DOHH2 (cell line): ENCODE data around the gene CALHM6.
"Not testable (repeated sequence)": the region's sequence is repeated elsewhere in the genome, so short reads cannot be mapped to it uniquely, and the experiment has no call there.

ENCODE experiments used
- H3F3A ChIP-seq: fragments of 200-600 bp; sonication (generic), shearing (Covaris generic); 2 replicates; pipeline ENCODE4 v1.6.0; 2016; ENCODE audit warnings: antibody characterized with exemption, mild to moderate bottlenecking; ENCODE audit not compliant: control insufficient read depth, insufficient read depth
- H3K27ac ChIP-seq: fragments of 200-600 bp; sonication (generic); 2 replicates; pipeline ENCODE4 v1.5.1; 2014; ENCODE audit warnings: low read depth, mild to moderate bottlenecking, low read length, moderate library complexity
- H3K27me3 ChIP-seq: fragments of 200-600 bp; sonication (generic); 2 replicates; pipeline ENCODE4 v1.6.1; 2014; ENCODE audit warnings: mild to moderate bottlenecking, low read length, mixed read lengths; ENCODE audit not compliant: control insufficient read depth
- H3K36me3 ChIP-seq: fragments of 200-600 bp; sonication (generic); 2 replicates; pipeline ENCODE4 v1.6.1; 2014; ENCODE audit warnings: mild to moderate bottlenecking, low read length, moderate library complexity, mixed read lengths; ENCODE audit not compliant: control insufficient read depth
- H3K4me1 ChIP-seq: fragments of 200-600 bp; sonication (generic); 2 replicates; pipeline ENCODE4 v1.6.1; 2014; ENCODE audit warnings: mild to moderate bottlenecking, low read length, mixed read lengths; ENCODE audit not compliant: control insufficient read depth
- H3K4me2 ChIP-seq: fragments of 200-600 bp; sonication (generic); 2 replicates; pipeline ENCODE4 v1.6.0; 2014; ENCODE audit warnings: mild to moderate bottlenecking, low read length, moderate library complexity
- H3K4me3 ChIP-seq: fragments of 200-600 bp; sonication (generic); 2 replicates; pipeline ENCODE4 v1.5.1; 2014; ENCODE audit warnings: mild to moderate bottlenecking, low read length, mixed read lengths
- H3K79me2 ChIP-seq: fragments of 200-600 bp; sonication (generic); 2 replicates; pipeline ENCODE4 v1.6.1; 2014; ENCODE audit warnings: mild to moderate bottlenecking, low read length, mixed read lengths; ENCODE audit not compliant: control insufficient read depth
- H3K9me2 ChIP-seq: fragments of 200-600 bp; sonication (generic); replicated peaks from 2 replicates; pipeline ENCODE4 v1.6.1; 2014; ENCODE audit warnings: mild to moderate bottlenecking, low read length, mixed read lengths; ENCODE audit not compliant: control insufficient read depth
- H3K9me3 ChIP-seq: fragments of 200-600 bp; sonication (generic); 2 replicates; pipeline ENCODE4 v1.6.1; 2014; ENCODE audit warnings: antibody characterized with exemption, low read length, mixed read lengths; ENCODE audit not compliant: control insufficient read depth, insufficient read depth
- H4K20me1 ChIP-seq: fragments of 200-600 bp; sonication (generic); 2 replicates; pipeline ENCODE4 v1.6.0; 2014; ENCODE audit warnings: low read depth, mild to moderate bottlenecking, antibody characterized with exemption, low read length, moderate library complexity; ENCODE audit not compliant: control insufficient read depth, insufficient read depth
- CTCF ChIP-seq: fragments of 200-600 bp; sonication (generic); IDR thresholded peaks from one replicate; pipeline ENCODE4 v1.5.1; 2014; ENCODE audit warnings: antibody characterized with exemption, mild to moderate bottlenecking, low read depth, low read length; ENCODE audit not compliant: poor library complexity, severe bottlenecking
- EZH2phosphoT487 ChIP-seq: fragments of 200-600 bp; sonication (generic); IDR thresholded peaks from 2 replicates; pipeline ENCODE4 v1.6.1; 2017; ENCODE audit warnings: borderline replicate concordance, mild to moderate bottlenecking, antibody characterized with exemption, low read length, moderate library complexity, mixed read lengths

CALHM6 gene

GRCh38 chr6:116485559-116486184 lies 24.5 kb downstream of the CALHM6 start:
- Histone ChIP-seq H3K4me1 (no peaks in the 10 kb centered on the region), H3K79me2 (no peaks in the 10 kb centered on the region), H3F3A (no peaks in the 10 kb centered on the region), H3K27ac (no peak overlapping the region), H3K4me3 (no peak overlapping the region), H4K20me1 (no peaks in the 10 kb centered on the region), H3K27me3 (peaks cover 29% of the 10 kb centered on the region), H3K4me2 (no peak overlapping the region), H3K9me2 (no peaks in the 10 kb centered on the region), H3K36me3 (no peaks in the 10 kb centered on the region), H3K9me3 (no peaks in the 10 kb centered on the region)
- no peak for TF ChIP-seq EZH2phosphoT487
- TF ChIP-seq CTCF = no peak

GRCh38 chr6:116491610-116492330 lies 30.6 kb downstream of the CALHM6 start:
- no peaks in the 10 kb centered on the region for H3K9me3 ChIP-seq
- H3K36me3 ChIP-seq = no peaks in the 10 kb centered on the region
- H4K20me1 ChIP-seq = no peaks in the 10 kb centered on the region
- no peak overlapping the region for H3K4me2 ChIP-seq
- H3K27ac ChIP-seq = no peak overlapping the region
- H3F3A ChIP-seq = no peaks in the 10 kb centered on the region
- H3K27me3 ChIP-seq = peaks cover 3% of the 10 kb centered on the region; the same call in 1 of the 2 replicates
- no peaks in the 10 kb centered on the region for H3K4me1 ChIP-seq
- H3K4me3 ChIP-seq = no peak overlapping the region
- no peaks in the 10 kb centered on the region for H3K9me2 ChIP-seq
- no peak for TF ChIP-seq EZH2phosphoT487
- H3K79me2 ChIP-seq = no peaks in the 10 kb centered on the region

GRCh38 chr6:116492331-116493067 lies 31.3 kb downstream of the CALHM6 start:
- Histone ChIP-seq H3K79me2 (no peaks in the 10 kb centered on the region), H3K27ac (no peak overlapping the region), H3K4me1 (no peaks in the 10 kb centered on the region), H3K4me2 (no peak overlapping the region), H3K36me3 (no peaks in the 10 kb centered on the region), H3K27me3 (peaks cover 3% of the 10 kb centered on the region; the same call in 1 of the 2 replicates), H3K9me3 (no peaks in the 10 kb centered on the region), H3F3A (no peaks in the 10 kb centered on the region), H3K4me3 (no peak overlapping the region), H4K20me1 (no peaks in the 10 kb centered on the region), H3K9me2 (no peaks in the 10 kb centered on the region)
- TF ChIP-seq CTCF = no peak
- TF ChIP-seq EZH2phosphoT487 = no peak

- not testable (repeated sequence) for H3K9me2 ChIP-seq, H3K4me1 ChIP-seq, H3K9me3 ChIP-seq, H3F3A ChIP-seq, H3K36me3 ChIP-seq, H3K27me3 ChIP-seq, H3K4me2 ChIP-seq, H3K4me3 ChIP-seq, H3K27ac ChIP-seq, H3K79me2 ChIP-seq, H4K20me1 ChIP-seq
These were observed 34.0 kb downstream of the CALHM6 start for GRCh38 chr6:116495161-116495560.
